Measurements from ENCODE around the gene PCARE.

Gene PCARE

GRCh38 chr2:29062371-29062770, 12.0 kb downstream of the PCARE start:
- DNase-seq = no peak

- no peak for DNase-seq
Observed at GRCh38 chr2:29061616-29062015, 12.7 kb downstream of the PCARE start.

GRCh38 chr2:29061176-29061575, 13.1 kb downstream of the PCARE start:
- no peak for DNase-seq

GRCh38 chr2:29060441-29060840, 13.9 kb downstream of the PCARE start:
- DNase-seq = no peak

GRCh38 chr2:29059624-29060023, 14.7 kb downstream of the PCARE start:
- DNase-seq = no peak

- no peak for DNase-seq
Observed at GRCh38 chr2:29057006-29057405, 17.3 kb downstream of the PCARE start.

GRCh38 chr2:29056452-29056851, 17.9 kb downstream of the PCARE start:
- DNase-seq = no peak

- DNase-seq = no peak
Observed at GRCh38 chr2:29055601-29056000, 18.7 kb downstream of the PCARE start.

GRCh38 chr2:29054430-29054829, 19.9 kb downstream of the PCARE start:
- no peak for DNase-seq

- DNase-seq = no peak
Observed at GRCh38 chr2:29053670-29054400, 20.5 kb downstream of the PCARE start.

- DNase-seq = no peak
Observed at GRCh38 chr2:29053223-29053622, 21.1 kb downstream of the PCARE start.

GRCh38 chr2:29052807-29053206, 21.5 kb downstream of the PCARE start:
- no peak for DNase-seq

- DNase-seq = no peak
Observed at GRCh38 chr2:29051730-29052129, 22.6 kb downstream of the PCARE start.

- DNase-seq = no peak
Observed at GRCh38 chr2:29050591-29050990, 23.7 kb downstream of the PCARE start.

GRCh38 chr2:29047083-29047845, 27.1 kb downstream of the PCARE start:
- no peak for DNase-seq

GRCh38 chr2:29046321-29046720, 28.0 kb downstream of the PCARE start:
- DNase-seq = no peak

- DNase-seq = no peak
Observed at GRCh38 chr2:29044459-29044858, 29.9 kb downstream of the PCARE start.

GRCh38 chr2:29042561-29043075, 31.7 kb downstream of the PCARE start:
- no peak for DNase-seq

GRCh38 chr2:29041161-29041660, 33.1 kb downstream of the PCARE start:
- no peak for DNase-seq

GRCh38 chr2:29040552-29040951, 33.8 kb downstream of the PCARE start:
- DNase-seq = no peak

- no peak for DNase-seq
Observed at GRCh38 chr2:29039718-29040480, 34.4 kb downstream of the PCARE start.

GRCh38 chr2:29035016-29035745, 39.1 kb downstream of the PCARE start:
- DNase-seq = no peak

- no peak for DNase-seq
Observed at GRCh38 chr2:29033656-29034055, 40.7 kb downstream of the PCARE start.
